ENCODE measurements around the gene RPL19.
"Not testable (repeated sequence)": the region's sequence is repeated elsewhere in the genome, so short reads cannot be mapped to it uniquely, and the experiment has no call there.

RPL19 gene

DNA sequence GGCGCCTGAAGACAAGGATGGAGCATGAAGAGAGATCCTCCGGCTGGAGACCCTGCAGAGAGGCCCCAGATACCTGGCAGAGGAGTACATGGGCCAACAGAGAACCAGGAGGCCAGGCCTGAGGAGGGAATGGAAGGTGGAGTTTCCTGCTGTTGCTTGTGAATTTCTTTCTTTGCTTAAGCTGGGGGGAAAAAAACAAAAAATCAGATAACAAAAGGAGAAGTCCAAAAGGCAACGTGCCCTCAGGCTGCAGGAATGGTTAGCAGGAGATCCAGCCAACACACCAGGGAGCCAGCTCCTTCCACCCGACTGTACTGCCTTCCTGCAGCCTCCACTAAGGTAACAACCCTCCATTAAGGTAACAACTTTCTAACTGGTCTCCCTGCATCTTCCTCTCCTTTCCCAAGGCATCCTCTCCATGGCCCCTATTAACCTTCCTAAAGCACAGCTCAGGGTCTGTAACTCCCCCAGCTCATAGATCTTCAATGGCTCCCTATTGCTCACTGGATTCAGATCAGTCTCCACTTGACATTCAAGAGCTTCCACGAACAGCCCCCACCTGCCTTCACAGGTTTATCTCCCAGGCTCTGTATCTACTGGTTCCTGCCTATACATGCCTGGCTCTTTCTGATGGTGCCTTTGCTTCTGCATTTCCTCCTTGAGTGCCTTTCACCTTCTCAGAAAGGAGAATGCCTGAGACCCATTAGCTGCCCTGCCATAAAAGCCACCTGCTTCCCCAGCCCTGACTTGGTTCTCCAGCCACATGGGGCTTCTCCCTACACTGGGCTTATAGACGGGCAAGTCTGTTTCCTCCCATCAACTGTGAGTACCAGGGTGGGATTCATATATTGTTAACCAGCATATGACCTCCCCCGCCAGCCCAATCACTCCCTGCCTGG is 33.4 kb upstream of the RPL19 start:
- H3K4me3 ChIP-seq (replicated peaks in 1 of 2; ENCODE audit: low read depth in 2 of 2, low read length in 2 of 2), result no peak overlapping the region
- no peak for DNase-seq (ENCODE audit: low read depth in 2 of 2)
- TF ChIP-seq, protein P1, sequence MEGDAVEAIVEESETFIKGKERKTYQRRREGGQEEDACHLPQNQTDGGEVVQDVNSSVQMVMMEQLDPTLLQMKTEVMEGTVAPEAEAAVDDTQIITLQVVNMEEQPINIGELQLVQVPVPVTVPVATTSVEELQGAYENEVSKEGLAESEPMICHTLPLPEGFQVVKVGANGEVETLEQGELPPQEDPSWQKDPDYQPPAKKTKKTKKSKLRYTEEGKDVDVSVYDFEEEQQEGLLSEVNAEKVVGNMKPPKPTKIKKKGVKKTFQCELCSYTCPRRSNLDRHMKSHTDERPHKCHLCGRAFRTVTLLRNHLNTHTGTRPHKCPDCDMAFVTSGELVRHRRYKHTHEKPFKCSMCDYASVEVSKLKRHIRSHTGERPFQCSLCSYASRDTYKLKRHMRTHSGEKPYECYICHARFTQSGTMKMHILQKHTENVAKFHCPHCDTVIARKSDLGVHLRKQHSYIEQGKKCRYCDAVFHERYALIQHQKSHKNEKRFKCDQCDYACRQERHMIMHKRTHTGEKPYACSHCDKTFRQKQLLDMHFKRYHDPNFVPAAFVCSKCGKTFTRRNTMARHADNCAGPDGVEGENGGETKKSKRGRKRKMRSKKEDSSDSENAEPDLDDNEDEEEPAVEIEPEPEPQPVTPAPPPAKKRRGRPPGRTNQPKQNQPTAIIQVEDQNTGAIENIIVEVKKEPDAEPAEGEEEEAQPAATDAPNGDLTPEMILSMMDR (IDR thresholded peaks at IDR 0.05; ENCODE audit: low read depth, low read length), result no peak

GRCh38 chr17:39167476-39167875 is 32.6 kb upstream of the RPL19 start:
- TF ChIP-seq, protein P1 (IDR thresholded peaks at IDR 0.05; ENCODE audit: low read depth, low read length), result no peak
- no peak for DNase-seq (ENCODE audit: low read depth in 2 of 2)
- H3K4me3 ChIP-seq (replicated peaks in 1 of 2; ENCODE audit: low read depth in 2 of 2, low read length in 2 of 2), result no peak overlapping the region

DNA sequence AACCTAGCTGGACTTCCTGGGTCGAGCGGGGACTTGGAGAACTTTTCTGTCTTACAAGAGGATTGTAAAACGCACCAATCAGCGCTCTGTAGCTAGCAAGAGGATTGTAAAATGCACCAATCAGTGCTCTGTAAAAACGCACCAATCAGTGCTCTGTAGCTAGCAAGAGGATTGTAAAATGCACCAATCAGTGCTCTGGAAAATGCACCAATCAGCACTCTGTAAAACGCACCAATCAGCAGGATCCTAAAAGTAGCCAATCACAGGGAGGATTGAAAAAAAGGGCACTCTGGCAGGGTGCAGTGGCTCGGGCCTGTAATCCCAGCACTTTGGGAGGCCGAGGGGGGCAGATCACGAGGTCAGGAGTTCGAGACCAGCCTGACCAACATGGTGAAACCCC is 31.6 kb upstream of the RPL19 start:
- not testable (repeated sequence) for DNase-seq (ENCODE audit: low read depth in 2 of 2); H3K4me3 ChIP-seq (replicated peaks in 1 of 2; ENCODE audit: low read depth in 2 of 2, low read length in 2 of 2)

DNA sequence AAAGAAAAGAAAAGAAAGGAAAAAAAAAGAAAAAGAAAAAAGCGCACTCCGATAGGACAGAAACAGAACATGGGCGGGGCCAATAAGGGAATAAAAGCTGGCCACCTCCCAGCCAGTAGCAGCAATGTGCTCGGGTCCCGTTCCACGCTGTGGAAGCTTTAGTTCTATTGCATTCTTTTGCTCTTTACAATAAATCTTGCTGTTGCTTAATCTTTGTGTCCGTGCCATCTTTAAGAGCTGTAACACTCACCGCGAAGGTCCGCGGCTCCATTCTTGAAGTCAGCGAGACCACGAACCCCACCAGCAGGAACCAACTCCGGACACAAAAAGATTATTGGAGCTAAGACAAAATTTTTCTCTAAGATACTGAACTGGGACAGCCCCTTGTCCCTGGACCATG is 31.0 kb upstream of the RPL19 start:
- DNase-seq (ENCODE audit: low read depth in 2 of 2), result no peak
- TF ChIP-seq, protein P1 (IDR thresholded peaks at IDR 0.05; ENCODE audit: low read depth, low read length), result no peak
- H3K4me3 ChIP-seq (replicated peaks in 1 of 2; ENCODE audit: low read depth in 2 of 2, low read length in 2 of 2), result no peak overlapping the region

- DNase-seq (ENCODE audit: low read depth in 2 of 2), result no peak
- TF ChIP-seq, protein P1 (IDR thresholded peaks at IDR 0.05; ENCODE audit: low read depth, low read length), result no peak
- H3K4me3 ChIP-seq (replicated peaks in 1 of 2; ENCODE audit: low read depth in 2 of 2, low read length in 2 of 2), result no peak overlapping the region
These were observed 30.6 kb upstream of the RPL19 start for GRCh38 chr17:39169518-39169917.

GRCh38 chr17:39170109-39170508 is 30.0 kb upstream of the RPL19 start:
- no peak for DNase-seq (ENCODE audit: low read depth in 2 of 2)
- TF ChIP-seq, protein P1 (IDR thresholded peaks at IDR 0.05; ENCODE audit: low read depth, low read length), result no peak
- no peak overlapping the region for H3K4me3 ChIP-seq (replicated peaks in 1 of 2; ENCODE audit: low read depth in 2 of 2, low read length in 2 of 2)

GRCh38 chr17:39170558-39170957 is 29.5 kb upstream of the RPL19 start:
- TF ChIP-seq, protein P1 (IDR thresholded peaks at IDR 0.05; ENCODE audit: low read depth, low read length), result no peak
- H3K4me3 ChIP-seq (replicated peaks in 1 of 2; ENCODE audit: low read depth in 2 of 2, low read length in 2 of 2), result no peak overlapping the region
- no peak for DNase-seq (ENCODE audit: low read depth in 2 of 2)

All from cardiac fibroblast (primary cell).